ENCODE results near the gene ENOX1. TPM values are rescaled to one million over a fixed set of nuclear protein-coding genes. Genes with fewer than 3 reads are reported as not detected.

Gene ENOX1
- total and polyA plus RNA-seq, 4 donors, result 0.33 to 7.7 (median 1.1) TPM

- no peak for ATAC-seq (ENCODE audit: insufficient read depth, low FRiP score)
Observed at GRCh38 chr13:43245374-43245964, 541.3 kb downstream of the ENOX1 start.

GRCh38 chr13:43244481-43244880 is 542.3 kb downstream of the ENOX1 start:
- no peak for DNase-seq
- Histone ChIP-seq H3K27ac (ENCODE audit: low read depth in 1 of 2, low read length in 1 of 2) (no peak overlapping the region), H3K27me3 (ENCODE audit: control insufficient read depth in 3 of 3, insufficient read depth in 3 of 3, low read length in 2 of 3) (no peaks in the 10 kb centered on the region), H3K36me3 (ENCODE audit: control insufficient read depth in 4 of 4, insufficient read depth in 4 of 4, low read length in 4 of 4) (no peaks in the 10 kb centered on the region), H3K9me3 (ENCODE audit: control insufficient read depth in 4 of 4, insufficient read depth in 3 of 4, low read length in 3 of 4) (no peaks in the 10 kb centered on the region), H3K4me3 (no peak overlapping the region), H3K4me1 (ENCODE audit: control insufficient read depth in 5 of 5, insufficient read depth in 5 of 5, low read length in 5 of 5) (no peaks in the 10 kb centered on the region), H3K9ac (ENCODE audit: insufficient read depth in 1 of 2, low read length in 2 of 2) (no peak overlapping the region)
- WGBS, 2 donors, result 78 to 81% methylated on average over 5 of the region's 5 CpGs
- no peak for TF ChIP-seq CTCF (IDR thresholded peaks at IDR 0.05; ENCODE audit: control extremely low read depth, extremely low read depth)
- ATAC-seq (ENCODE audit: insufficient read depth, low FRiP score), result no peak

More at GRCh38 chr13:43245374-43245964, 541.3 kb downstream of the ENOX1 start:
- Histone ChIP-seq H3K4me1 (ENCODE audit: control insufficient read depth in 5 of 5, insufficient read depth in 5 of 5, low read length in 5 of 5) (no peaks in the 10 kb centered on the region), H3K27me3 (ENCODE audit: control insufficient read depth in 3 of 3, insufficient read depth in 3 of 3, low read length in 2 of 3) (no peaks in the 10 kb centered on the region), H3K9ac (ENCODE audit: insufficient read depth in 1 of 2, low read length in 2 of 2) (no peak overlapping the region), H3K9me3 (ENCODE audit: control insufficient read depth in 4 of 4, insufficient read depth in 3 of 4, low read length in 3 of 4) (no peaks in the 10 kb centered on the region), H3K27ac (ENCODE audit: low read depth in 1 of 2, low read length in 1 of 2) (no peak overlapping the region), H3K4me3 (no peak overlapping the region), H3K36me3 (ENCODE audit: control insufficient read depth in 4 of 4, insufficient read depth in 4 of 4, low read length in 4 of 4) (no peaks in the 10 kb centered on the region)
- WGBS, 2 donors, result 82 to 89% methylated on average over 8 of the region's 8 CpGs
- TF ChIP-seq CTCF (IDR thresholded peaks at IDR 0.05; ENCODE audit: control extremely low read depth, extremely low read depth), result no peak
- no peak for DNase-seq

- no peak for ATAC-seq (ENCODE audit: insufficient read depth, low FRiP score)
- no peaks in the 10 kb centered on the region for H3K36me3 ChIP-seq (ENCODE audit: control insufficient read depth in 4 of 4, insufficient read depth in 4 of 4, low read length in 4 of 4)
- peak in 1 of 3 donors; percentile 10 for DNase-seq
- TF ChIP-seq CTCF (IDR thresholded peaks at IDR 0.05; ENCODE audit: control extremely low read depth, extremely low read depth), result no peak
- H3K4me1 ChIP-seq (ENCODE audit: control insufficient read depth in 5 of 5, insufficient read depth in 5 of 5, low read length in 5 of 5), result no peaks in the 10 kb centered on the region
- H3K27me3 ChIP-seq (ENCODE audit: control insufficient read depth in 3 of 3, insufficient read depth in 3 of 3, low read length in 2 of 3), result no peaks in the 10 kb centered on the region
- H3K27ac ChIP-seq (ENCODE audit: low read depth in 1 of 2, low read length in 1 of 2), result no peak overlapping the region
- WGBS, 2 donors, result 29 to 57% methylated on average over 2 of the region's 2 CpGs
- H3K9ac ChIP-seq (ENCODE audit: insufficient read depth in 1 of 2, low read length in 2 of 2), result no peak overlapping the region
- no peaks in the 10 kb centered on the region for H3K9me3 ChIP-seq (ENCODE audit: control insufficient read depth in 4 of 4, insufficient read depth in 3 of 4, low read length in 3 of 4)
- no peak overlapping the region for H3K4me3 ChIP-seq
Observed at GRCh38 chr13:43243711-43244110, 543.1 kb downstream of the ENOX1 start.

- 70 to 73% methylated on average over 1 of the region's 1 CpG for WGBS, 2 donors
- Histone ChIP-seq H3K36me3 (ENCODE audit: control insufficient read depth in 4 of 4, insufficient read depth in 4 of 4, low read length in 4 of 4) (no peaks in the 10 kb centered on the region), H3K9me3 (ENCODE audit: control insufficient read depth in 4 of 4, insufficient read depth in 3 of 4, low read length in 3 of 4) (no peaks in the 10 kb centered on the region), H3K27me3 (ENCODE audit: control insufficient read depth in 3 of 3, insufficient read depth in 3 of 3, low read length in 2 of 3) (no peaks in the 10 kb centered on the region), H3K4me3 (no peak overlapping the region), H3K27ac (ENCODE audit: low read depth in 1 of 2, low read length in 1 of 2) (no peak overlapping the region), H3K9ac (ENCODE audit: insufficient read depth in 1 of 2, low read length in 2 of 2) (no peak overlapping the region), H3K4me1 (ENCODE audit: control insufficient read depth in 5 of 5, insufficient read depth in 5 of 5, low read length in 5 of 5) (no peaks in the 10 kb centered on the region)
- no peak for TF ChIP-seq CTCF (IDR thresholded peaks at IDR 0.05; ENCODE audit: control extremely low read depth, extremely low read depth)
- DNase-seq, result no peak
- ATAC-seq (ENCODE audit: insufficient read depth, low FRiP score), result no peak
Observed at GRCh38 chr13:43242040-43242439, 544.7 kb downstream of the ENOX1 start.
